Tibial artery (tissue), 4 donors: ENCODE measurements around the gene PARD3B.
A peak's percentile ranks its signal among the peaks of the same experiment; 100 is the strongest.

Experiments
- DNase-seq, 2 donors: peaks; one replicate each; pipeline ENCODE4 v3.0.0-alpha.2; 2019
- H3K27ac ChIP-seq, 2 donors: fragments of 200-600 bp; sonication (generic) in 1 of 2; 1 replicate in 1 of 2; 2 replicates in 1 of 2; pipeline ENCODE4 v1.5.1; 2018 to 2019; ENCODE audit warnings: mild to moderate bottlenecking in 1 of 2
- H3K27me3 ChIP-seq, 2 donors: fragments of 200-600 bp; sonication (generic) in 1 of 2; one replicate each; pipeline versions ENCODE4 v1.5.1 to v1.6.0; 2016 to 2019
- H3K36me3 ChIP-seq, 3 donors: fragments of 200-600 bp; sonication (generic) in 2 of 3; one replicate each; pipeline ENCODE4 v1.5.1; 2016 to 2019; ENCODE audit warnings: mild to moderate bottlenecking in 2 of 3
- H3K4me1 ChIP-seq, 4 donors: fragments of 200-600 bp; sonication (generic) in 2 of 4; 1 replicate in 3 of 4; 2 replicates in 1 of 4; pipeline ENCODE4 v1.5.1; 2016 to 2019
- H3K4me3 ChIP-seq, 2 donors: fragments of 200-600 bp; sonication (generic) in 1 of 2; 1 replicate in 1 of 2; 2 replicates in 1 of 2; pipeline ENCODE4 v1.5.1; 2018 to 2019; ENCODE audit warnings: mild to moderate bottlenecking in 2 of 2
- H3K9me3 ChIP-seq, 3 donors: fragments of 200-600 bp; sonication (generic) in 1 of 3; one replicate each; pipeline ENCODE4 v1.5.1; 2016 to 2019
- CTCF ChIP-seq, 2 experiments: fragments of 200-600 bp in 1 of 2; fragments of 450-650 bp in 1 of 2; IDR thresholded peaks; one replicate each; pipeline ENCODE4 v1.5.1; 2017 to 2019; ENCODE audit warnings: antibody characterized with exemption in 2 of 2, mild to moderate bottlenecking in 1 of 2, moderate library complexity in 1 of 2
- intact Hi-C: fragments of 100-400 bp; cut with DNase I; formaldehyde crosslinking; loops from one replicate; pipeline ENCODE4 v1.15.0; 2023; ENCODE audit warnings: low total_unique reads

PARD3B gene

GRCh38 chr2:204687776-204688175 is 142.5 kb downstream of the PARD3B start:
- H3K9me3 ChIP-seq = no peaks in the 10 kb centered on the region
- peaks cover 0 to 4% (median 0%) of the 10 kb centered on the region in 3 donors for H3K36me3 ChIP-seq
- no peak for TF ChIP-seq CTCF (IDR thresholded peaks at IDR 0.05)
- intact Hi-C loops = no loop called here
- no peaks in the 10 kb centered on the region for H3K27me3 ChIP-seq
- H3K4me1 ChIP-seq = peaks cover 0 to 13% (median 0%) of the 10 kb centered on the region in 4 donors
- H3K27ac ChIP-seq = no peak overlapping the region
- no peak for DNase-seq
- no peak overlapping the region for H3K4me3 ChIP-seq

GRCh38 chr2:204691911-204692510 is 146.7 kb downstream of the PARD3B start:
- no peaks in the 10 kb centered on the region for H3K9me3 ChIP-seq
- intact Hi-C loops = loop anchor here (5.0 kb wide), 1 partner anchor 365 kb away; no protein-coding TSS in a partner anchor
- DNase-seq = peak in 1 of 2 donors; percentile 43
- H3K27ac ChIP-seq = no peak overlapping the region
- H3K4me3 ChIP-seq = no peak overlapping the region
- no peaks in the 10 kb centered on the region for H3K36me3 ChIP-seq
- peaks cover 0 to 27% (median 0%) of the 10 kb centered on the region in 4 donors for H3K4me1 ChIP-seq
- no peaks in the 10 kb centered on the region for H3K27me3 ChIP-seq
- TF ChIP-seq CTCF (IDR thresholded peaks at IDR 0.05) = peak; percentile 69 to 72

GRCh38 chr2:204692790-204693189 is 147.5 kb downstream of the PARD3B start:
- no peaks in the 10 kb centered on the region for H3K36me3 ChIP-seq
- no peak overlapping the region for H3K27ac ChIP-seq
- no peaks in the 10 kb centered on the region for H3K9me3 ChIP-seq
- no peak for DNase-seq
- peaks cover 0 to 27% (median 0%) of the 10 kb centered on the region in 4 donors for H3K4me1 ChIP-seq
- intact Hi-C loops = loop anchor here (5.0 kb wide), 1 partner anchor 365 kb away; no protein-coding TSS in a partner anchor
- H3K4me3 ChIP-seq = no peak overlapping the region
- no peak for TF ChIP-seq CTCF (IDR thresholded peaks at IDR 0.05)
- no peaks in the 10 kb centered on the region for H3K27me3 ChIP-seq

GRCh38 chr2:204693262-204693661 is 148.0 kb downstream of the PARD3B start:
- Histone ChIP-seq H3K27ac (no peak overlapping the region), H3K4me3 (no peak overlapping the region), H3K4me1 (peaks cover 0 to 27% (median 0%) of the 10 kb centered on the region in 4 donors), H3K36me3 (no peaks in the 10 kb centered on the region), H3K27me3 (no peaks in the 10 kb centered on the region), H3K9me3 (no peaks in the 10 kb centered on the region)
- intact Hi-C loops = loop anchor here (5.0 kb wide), 1 partner anchor 366 kb away; no protein-coding TSS in a partner anchor
- no peak for DNase-seq
- TF ChIP-seq CTCF (IDR thresholded peaks at IDR 0.05) = no peak

GRCh38 chr2:204695506-204695905 is 150.2 kb downstream of the PARD3B start:
- peaks cover 0 to 27% (median 0%) of the 10 kb centered on the region in 4 donors for H3K4me1 ChIP-seq
- H3K27me3 ChIP-seq = no peaks in the 10 kb centered on the region
- TF ChIP-seq CTCF (IDR thresholded peaks at IDR 0.05) = no peak
- H3K27ac ChIP-seq = no peak overlapping the region
- no peaks in the 10 kb centered on the region for H3K36me3 ChIP-seq
- intact Hi-C loops = no loop called here
- H3K4me3 ChIP-seq = no peak overlapping the region
- no peaks in the 10 kb centered on the region for H3K9me3 ChIP-seq
- no peak for DNase-seq
